HUES64 (cell line): ENCODE results near the gene SYNJ2.

Experiments used
- H3K27ac ChIP-seq: 2 replicates; pipeline ENCODE4 v1.7.0; 2013; ENCODE audit warnings: low read depth, low read length, inconsistent platforms
- H3K27me3 ChIP-seq: 2 replicates; pipeline ENCODE4 v1.6.1; 2013; ENCODE audit warnings: mild to moderate bottlenecking, low read length; ENCODE audit not compliant: insufficient read depth
- H3K36me3 ChIP-seq: 2 replicates; pipeline ENCODE4 v1.6.1; 2013; ENCODE audit warnings: mild to moderate bottlenecking, low read length; ENCODE audit not compliant: insufficient read depth
- H3K4me1 ChIP-seq: 2 replicates; pipeline ENCODE4 v1.6.1; 2013; ENCODE audit warnings: mild to moderate bottlenecking, low read length, moderate library complexity; ENCODE audit not compliant: insufficient read depth
- H3K4me3 ChIP-seq: 2 replicates; pipeline ENCODE4 v1.5.1; 2013; ENCODE audit warnings: mild to moderate bottlenecking, low read length, moderate library complexity
- H3K9ac ChIP-seq: 2 replicates; pipeline ENCODE4 v1.6.1; 2013; ENCODE audit warnings: mild to moderate bottlenecking, low read depth, low read length
- H3K9me3 ChIP-seq: 2 replicates; pipeline ENCODE4 v1.6.1; 2013; ENCODE audit warnings: low read depth, low read length; ENCODE audit not compliant: insufficient read depth
- WGBS: fragments of 150-250, 120-280 bp; methylation state at CpG from one replicate; pipeline ENCODE4 v1.1.7; 2013; ENCODE audit warnings: missing lambda C conversion rate; 5-methylcytosine and 5-hydroxymethylcytosine counted together

SYNJ2 gene

DNA sequence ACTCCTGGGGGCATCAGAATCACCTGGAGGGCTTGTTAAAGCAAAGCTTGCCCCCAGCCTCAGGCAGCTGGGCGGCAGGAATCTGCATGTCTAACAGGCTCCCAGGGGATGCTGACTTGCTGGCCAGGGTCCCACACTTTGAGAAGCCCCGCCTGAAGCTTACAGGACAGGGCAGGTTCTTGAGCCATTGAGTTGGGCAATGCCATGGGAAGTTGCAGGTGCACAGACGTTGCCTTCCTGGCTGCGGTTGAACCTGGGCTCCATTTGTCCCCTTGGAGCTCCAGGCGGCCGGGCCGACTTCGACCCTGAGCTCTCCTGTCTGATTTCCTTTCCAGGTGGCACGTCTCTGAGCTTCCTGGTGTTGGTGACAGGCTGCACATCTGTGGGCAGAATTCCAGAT, 46.8 kb downstream of the SYNJ2 start:
- Histone ChIP-seq H3K27ac (no peak overlapping the region), H3K4me3 (no peak overlapping the region), H3K9ac (no peak overlapping the region), H3K9me3 (no peaks in the 10 kb centered on the region), H3K27me3 (no peaks in the 10 kb centered on the region), H3K36me3 (0 out of 2 replicates have a peak, but pooled peaks cover 2% of the 10 kb centered on the region), H3K4me1 (peaks cover 17% of the 10 kb centered on the region; the same call in 1 of the 2 replicates)
- whole genome bisulfite sequencing = 93% methylated on average over 9 of the region's 9 CpGs

GRCh38 chr6:158028876-158029275, 47.2 kb downstream of the SYNJ2 start:
- 92% methylated on average over 8 of the region's 8 CpGs for WGBS
- Histone ChIP-seq H3K27ac (no peak overlapping the region), H3K9ac (no peak overlapping the region), H3K4me3 (no peak overlapping the region), H3K36me3 (peaks cover 4% of the 10 kb centered on the region; the same call in 1 of the 2 replicates), H3K9me3 (no peaks in the 10 kb centered on the region), H3K27me3 (no peaks in the 10 kb centered on the region), H3K4me1 (peaks cover 17% of the 10 kb centered on the region; the same call in 1 of the 2 replicates)

GRCh38 chr6:158029668-158030230, 48.1 kb downstream of the SYNJ2 start:
- no peak overlapping the region for H3K9ac ChIP-seq
- H3K27me3 ChIP-seq = no peaks in the 10 kb centered on the region
- H3K4me3 ChIP-seq = no peak overlapping the region
- H3K9me3 ChIP-seq = no peaks in the 10 kb centered on the region
- no peak overlapping the region for H3K27ac ChIP-seq
- 96% methylated on average over 10 of the region's 10 CpGs for WGBS
- peaks cover 4% of the 10 kb centered on the region; the same call in 1 of the 2 replicates for H3K36me3 ChIP-seq
- peaks cover 17% of the 10 kb centered on the region; the same call in 1 of the 2 replicates for H3K4me1 ChIP-seq

DNA sequence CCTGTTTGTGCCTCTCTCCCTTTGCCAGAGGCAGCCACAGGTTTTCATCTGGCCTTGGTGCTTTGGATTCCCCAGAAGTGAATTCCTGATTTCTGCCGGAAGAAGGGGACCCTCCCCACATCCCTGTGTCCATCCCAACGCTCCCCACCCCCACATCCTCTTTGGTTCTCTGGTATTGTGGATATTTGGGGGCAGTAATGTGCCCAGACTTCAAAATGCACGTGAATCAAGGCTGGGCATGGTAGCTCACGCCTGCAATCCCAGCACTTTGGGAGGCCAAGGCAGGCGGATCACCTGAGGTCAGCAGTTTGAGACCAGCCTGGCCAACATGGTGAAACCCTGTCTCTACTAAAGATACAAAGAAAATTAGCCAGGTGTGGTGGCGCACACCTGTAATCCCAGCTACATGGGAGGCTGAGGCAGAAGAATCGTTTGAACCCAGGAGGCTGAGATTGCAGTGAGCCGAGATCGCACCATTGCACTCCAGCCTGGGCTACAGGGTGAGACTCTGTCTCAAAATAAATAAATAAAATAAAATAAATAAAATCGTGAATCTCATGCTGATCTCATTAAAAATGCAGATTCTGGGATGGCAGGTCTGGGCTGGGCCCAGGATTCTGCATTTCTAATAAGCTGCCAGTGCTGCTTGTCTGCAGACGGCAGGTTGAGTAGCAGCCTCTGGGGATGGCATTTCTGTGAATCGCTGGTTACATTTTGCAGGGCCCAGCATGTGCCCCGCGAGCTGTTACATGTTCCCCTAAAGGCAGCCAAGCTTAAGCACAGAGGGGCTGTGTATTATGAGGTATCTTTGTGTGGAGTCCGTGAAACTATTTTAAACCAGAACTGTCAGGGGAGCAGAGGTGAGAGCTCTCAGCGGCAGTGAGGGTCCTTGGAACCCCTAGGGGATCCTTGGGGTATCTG, 49.0 kb downstream of the SYNJ2 start:
- peak overlapping the region; percentile 1; the same call in 1 of the 2 replicates for H3K27ac ChIP-seq
- H3K36me3 ChIP-seq = peaks cover 4% of the 10 kb centered on the region; the same call in 1 of the 2 replicates
- H3K4me1 ChIP-seq = peaks cover 17% of the 10 kb centered on the region; the same call in 1 of the 2 replicates
- WGBS = 92% methylated on average over 15 of the region's 16 CpGs
- H3K9me3 ChIP-seq = no peaks in the 10 kb centered on the region
- no peak overlapping the region for H3K4me3 ChIP-seq
- no peaks in the 10 kb centered on the region for H3K27me3 ChIP-seq
- no peak overlapping the region for H3K9ac ChIP-seq

- 76% methylated on average over 20 of the region's 20 CpGs for WGBS
- Histone ChIP-seq H3K4me3 (no peak overlapping the region), H3K27ac (peak overlapping the region; percentile 6; the same call in 1 of the 2 replicates), H3K27me3 (no peaks in the 10 kb centered on the region), H3K36me3 (peaks cover 7% of the 10 kb centered on the region; the same call in 1 of the 2 replicates), H3K9me3 (no peaks in the 10 kb centered on the region), H3K9ac (no peak overlapping the region), H3K4me1 (peaks cover 13% of the 10 kb centered on the region; the same call in 1 of the 2 replicates)
Observed at GRCh38 chr6:158031381-158032353, 50.0 kb downstream of the SYNJ2 start.

DNA sequence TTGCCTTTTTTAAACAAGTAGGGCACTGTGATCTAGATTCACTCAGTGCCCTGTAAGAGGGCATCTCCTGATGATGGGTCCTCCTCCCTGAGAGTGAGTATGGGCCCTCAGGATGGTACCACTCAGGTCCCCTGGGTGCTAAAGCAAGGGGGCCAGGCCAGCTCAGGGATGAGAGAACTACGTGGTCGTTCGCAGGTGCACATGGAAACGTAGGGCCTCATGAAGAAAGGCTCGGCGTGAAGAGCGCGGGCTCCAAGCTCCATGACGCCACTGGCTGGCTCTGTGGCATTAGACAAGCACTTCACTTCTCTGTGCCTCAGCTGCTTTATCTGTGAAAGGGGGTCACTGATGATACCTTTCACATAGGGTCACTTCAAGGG, 50.7 kb downstream of the SYNJ2 start:
- Histone ChIP-seq H3K9me3 (no peaks in the 10 kb centered on the region), H3K36me3 (peaks cover 7% of the 10 kb centered on the region; the same call in 1 of the 2 replicates), H3K9ac (no peak overlapping the region), H3K27me3 (no peaks in the 10 kb centered on the region), H3K4me3 (no peak overlapping the region), H3K4me1 (peaks cover 10% of the 10 kb centered on the region; the same call in 1 of the 2 replicates), H3K27ac (no peak overlapping the region)
- 93% methylated on average over 9 of the region's 9 CpGs for WGBS

DNA sequence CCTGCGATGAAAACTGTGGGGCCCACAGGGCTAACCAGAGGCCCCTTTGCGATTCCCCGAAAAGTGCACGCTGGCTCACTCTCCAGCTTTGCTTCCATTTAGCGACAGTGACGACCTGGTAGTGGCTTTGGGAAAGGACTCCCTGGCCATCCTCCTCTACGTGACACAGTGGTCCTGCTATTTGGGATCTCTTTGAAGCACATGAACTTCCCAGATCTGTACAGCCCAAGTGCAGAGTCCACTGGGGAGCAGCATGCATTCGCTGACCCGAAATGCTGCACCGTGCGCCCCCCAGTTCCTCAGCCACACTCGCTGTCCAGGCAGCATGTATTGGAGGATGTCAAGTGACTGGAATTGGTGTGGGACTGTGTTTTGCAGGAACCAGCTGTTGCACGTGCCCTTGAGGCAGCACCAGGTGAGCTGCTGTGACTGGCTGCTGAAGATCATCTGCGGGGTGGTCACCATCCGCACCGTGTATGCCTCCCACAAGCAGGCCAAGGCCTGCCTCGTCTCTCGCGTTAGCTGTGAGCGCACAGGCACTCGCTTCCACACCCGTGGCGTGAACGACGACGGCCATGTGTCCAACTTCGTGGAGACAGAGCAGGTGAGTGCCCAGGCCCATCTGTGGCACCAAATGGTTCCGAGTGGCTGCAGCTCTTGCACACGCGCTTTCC, 51.6 kb downstream of the SYNJ2 start:
- H3K27ac ChIP-seq = no peak overlapping the region
- H3K27me3 ChIP-seq = no peaks in the 10 kb centered on the region
- no peak overlapping the region for H3K4me3 ChIP-seq
- H3K9ac ChIP-seq = no peak overlapping the region
- H3K36me3 ChIP-seq = peaks cover 7% of the 10 kb centered on the region; the same call in 1 of the 2 replicates
- peaks cover 10% of the 10 kb centered on the region; the same call in 1 of the 2 replicates for H3K4me1 ChIP-seq
- H3K9me3 ChIP-seq = no peaks in the 10 kb centered on the region
- WGBS = 95% methylated on average over 30 of the region's 30 CpGs

DNA sequence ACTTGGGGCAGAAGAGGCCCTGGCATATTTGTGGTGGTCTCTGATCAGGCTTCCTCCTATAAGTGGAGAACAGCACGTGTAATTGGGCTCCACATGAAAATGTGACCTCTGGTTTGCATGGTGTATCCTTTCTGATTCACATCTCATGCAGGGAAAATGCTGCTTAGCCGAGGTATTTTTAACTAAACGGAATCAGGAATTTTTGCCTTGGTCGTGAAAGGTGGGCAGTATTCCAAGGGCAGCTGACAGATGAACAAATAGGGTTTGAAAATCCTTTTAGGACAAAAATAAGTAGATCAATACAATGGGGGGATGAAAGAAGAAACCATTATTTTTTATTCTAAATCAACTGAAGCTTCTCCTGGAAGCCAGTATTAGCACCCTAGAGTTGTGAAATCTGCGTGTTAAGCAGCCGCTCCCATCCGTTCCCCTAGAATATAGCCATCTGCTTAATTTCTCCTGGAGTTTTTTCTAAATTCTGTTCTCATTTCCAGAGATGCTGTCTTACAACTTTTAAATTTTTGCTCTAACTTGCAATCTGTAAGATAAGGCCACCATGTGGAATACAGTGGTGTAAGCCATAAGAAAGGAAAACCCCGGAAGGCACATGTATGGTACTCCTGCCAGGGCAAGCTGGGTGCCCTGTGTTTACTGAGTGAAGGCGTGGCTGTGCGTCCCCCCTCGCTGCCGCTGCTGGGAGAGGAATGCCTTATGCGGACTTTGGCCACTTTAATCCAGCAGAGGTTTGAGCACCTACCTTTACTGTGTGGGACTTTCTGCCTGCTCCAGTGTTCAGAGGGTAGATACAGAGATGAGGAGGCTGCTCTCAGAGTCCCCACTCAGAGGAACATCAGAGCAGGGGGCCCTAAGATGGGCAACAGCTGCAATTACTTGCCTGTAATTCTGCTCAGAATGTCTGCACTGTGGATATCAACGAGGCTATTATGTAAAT, 52.4 kb downstream of the SYNJ2 start:
- H3K9ac ChIP-seq = no peak overlapping the region
- H3K36me3 ChIP-seq = peaks cover 7% of the 10 kb centered on the region; the same call in 1 of the 2 replicates
- H3K27ac ChIP-seq = no peak overlapping the region
- H3K4me1 ChIP-seq = peaks cover 10% of the 10 kb centered on the region; the same call in 1 of the 2 replicates
- WGBS = 95% methylated on average over 14 of the region's 14 CpGs
- no peak overlapping the region for H3K4me3 ChIP-seq
- no peaks in the 10 kb centered on the region for H3K27me3 ChIP-seq
- no peaks in the 10 kb centered on the region for H3K9me3 ChIP-seq

DNA sequence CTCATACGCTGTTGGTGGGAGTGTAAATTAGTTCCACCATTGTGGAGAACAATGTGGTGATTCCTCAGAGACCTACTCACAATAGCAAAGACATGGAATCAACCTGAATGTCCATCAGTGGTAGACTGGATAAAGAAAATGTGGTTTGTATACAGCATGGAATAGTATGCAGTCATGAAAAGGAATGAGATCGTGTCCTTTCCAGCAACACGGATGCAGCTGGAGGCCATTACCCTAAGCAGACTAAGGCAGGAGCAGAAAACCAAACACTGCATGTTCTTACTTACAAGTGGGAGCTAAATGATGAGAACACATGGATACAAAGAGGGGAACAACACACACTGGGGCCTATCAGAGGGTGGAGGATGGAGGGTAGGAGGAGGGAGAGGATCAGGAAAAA, 54.6 kb downstream of the SYNJ2 start:
- no peak overlapping the region for H3K9ac ChIP-seq
- peaks cover 24% of the 10 kb centered on the region; the same call in 1 of the 2 replicates for H3K4me1 ChIP-seq
- H3K27me3 ChIP-seq = no peaks in the 10 kb centered on the region
- 64% methylated on average over 3 of the region's 3 CpGs for WGBS
- H3K9me3 ChIP-seq = no peaks in the 10 kb centered on the region
- H3K4me3 ChIP-seq = no peak overlapping the region
- peaks cover 5% of the 10 kb centered on the region; the same call in 1 of the 2 replicates for H3K36me3 ChIP-seq
- H3K27ac ChIP-seq = no peak overlapping the region
